Endothelial cell of umbilical vein (primary cell): ENCODE data around the gene APIP.

Experiments used
- CTCF ChIP-seq, 2 donors: IDR thresholded peaks; 1 replicate in 1 of 2; 2 replicates in 1 of 2; pipeline ENCODE4 v1.5.1; 2011; ENCODE audit warnings: low read length in 2 of 2, mild to moderate bottlenecking in 2 of 2, moderate library complexity in 2 of 2, control low read depth in 1 of 2, inconsistent platforms in 1 of 2, low read depth in 1 of 2; ENCODE audit not compliant: insufficient read depth in 1 of 2; ENCODE audit errors: extremely low read depth in 1 of 2
- EZH2 ChIP-seq: IDR thresholded peaks from 2 replicates; pipeline ENCODE4 v1.6.1; 2012; ENCODE audit warnings: borderline replicate concordance, low read depth, mild to moderate bottlenecking, moderate library complexity, low read length, inconsistent platforms; ENCODE audit not compliant: severe bottlenecking
- JUN ChIP-seq: IDR thresholded peaks from 2 replicates; pipeline ENCODE4 v1.6.1; 2011; ENCODE audit warnings: borderline replicate concordance, low read depth; ENCODE audit not compliant: insufficient read length, insufficient read depth
- POLR2A ChIP-seq: IDR thresholded peaks from 2 replicates; pipeline ENCODE4 v1.6.1; 2012; ENCODE audit warnings: low read depth, mild to moderate bottlenecking, control low read depth, low read length
- POLR2AphosphoS5 ChIP-seq: IDR thresholded peaks from 2 replicates; pipeline ENCODE4 v1.6.1; 2012; ENCODE audit warnings: low read depth, mild to moderate bottlenecking, control low read depth, low read length, moderate library complexity; ENCODE audit not compliant: insufficient read depth

GRCh38 chr11:34957606-34958005, 41.4 kb upstream of the APIP start:
- no peak for TF ChIP-seq POLR2A
- TF ChIP-seq EZH2: no peak
- no peak for TF ChIP-seq POLR2AphosphoS5
- no peak for TF ChIP-seq CTCF (IDR thresholded peaks at IDR 0.05; ENCODE audit: extremely low read depth in 1 of 2, insufficient read depth in 1 of 2, low read depth in 1 of 2, low read length in 2 of 2)
- no peak for TF ChIP-seq JUN
